NCI-H2171 treated with DMSO at 0.1 percent for 48 hours (cell line): ENCODE data around the gene UBTD2.

Experiments used
- DNase-seq: peaks from one replicate; lab custom pipeline; 2025; lab: John Stamatoyannopoulos, UW

Gene UBTD2

DNA sequence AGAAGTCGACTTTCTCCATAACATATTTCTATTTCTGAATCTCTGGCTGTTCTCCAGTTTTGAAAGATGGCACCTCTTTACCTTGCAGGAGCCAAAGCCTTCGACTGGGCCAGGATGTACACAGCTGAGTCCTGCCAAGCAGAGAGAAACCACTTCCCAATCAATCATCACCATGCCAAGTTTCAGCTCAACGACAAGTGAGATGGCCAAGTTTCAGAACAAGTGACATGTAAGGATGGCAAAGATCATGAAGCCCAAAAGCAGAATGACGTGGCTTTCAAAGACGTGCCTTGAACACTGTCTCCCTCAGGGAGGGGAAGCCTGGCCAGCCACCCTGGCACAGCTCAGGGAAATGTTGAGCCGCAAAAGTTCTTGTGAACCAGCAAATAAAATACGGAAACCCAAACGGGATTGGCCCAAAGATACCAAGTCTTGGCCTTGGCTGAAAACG lies 113.3 kb downstream of the UBTD2 start:
- DNase-seq = no peak

DNA sequence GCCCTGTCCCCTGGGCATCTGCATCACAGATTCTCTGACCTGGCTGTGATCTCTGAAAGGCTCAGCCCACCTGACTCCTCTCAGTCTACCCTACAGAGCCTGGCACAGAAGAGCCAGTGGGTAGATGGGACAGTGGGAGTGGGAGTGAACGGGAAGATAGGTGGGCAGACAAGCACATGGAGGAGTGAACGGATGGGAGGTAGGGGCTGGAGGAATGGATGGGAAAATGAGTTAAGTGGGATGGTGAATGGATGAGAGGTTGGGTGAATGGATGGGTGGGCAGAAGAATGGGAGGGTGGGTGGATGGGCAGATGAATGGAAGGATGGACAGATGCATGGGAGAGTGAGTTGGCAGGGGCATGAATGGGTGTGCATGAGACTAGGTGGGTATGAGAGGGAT lies 114.3 kb downstream of the UBTD2 start:
- no peak for DNase-seq

DNA sequence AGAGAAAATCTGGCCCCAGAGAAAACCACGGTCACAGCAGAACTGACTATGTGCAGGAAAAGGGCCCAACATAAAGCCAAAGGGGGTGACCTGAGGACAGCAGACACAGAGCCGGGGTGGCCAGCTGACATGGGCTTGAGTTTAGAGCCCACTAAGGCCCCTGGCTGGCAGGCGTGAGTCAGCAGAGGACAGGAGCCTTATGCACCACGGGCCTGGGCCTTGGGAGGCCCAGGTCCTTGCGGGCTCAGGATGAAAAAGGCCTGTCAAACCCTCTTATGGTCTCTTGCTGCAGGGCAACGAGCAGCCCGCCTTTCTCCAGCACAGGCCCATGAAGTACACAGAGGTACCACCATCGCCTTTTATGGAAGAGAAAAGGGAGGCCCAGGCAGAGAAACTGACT lies 115.3 kb downstream of the UBTD2 start:
- no peak for DNase-seq

DNA sequence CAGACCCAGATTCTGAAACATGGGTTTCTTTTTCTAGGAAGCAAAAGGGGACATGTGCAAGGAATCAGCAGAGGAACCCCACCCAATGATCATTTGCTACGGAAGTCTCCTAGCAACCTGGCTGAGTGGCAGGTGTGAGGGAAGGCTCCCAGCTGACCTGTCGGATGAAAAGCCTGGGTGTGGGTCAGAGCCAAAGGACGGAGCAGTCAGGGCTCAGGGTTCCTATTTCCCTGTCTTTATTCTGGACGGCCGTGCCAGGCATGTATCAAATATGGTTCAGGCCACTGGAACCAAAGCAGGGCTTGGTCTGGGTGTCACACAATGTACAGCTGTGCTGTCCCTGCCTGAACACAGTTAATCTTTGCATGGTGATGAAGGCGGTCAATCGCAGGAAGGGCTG lies 115.7 kb downstream of the UBTD2 start:
- DNase-seq = no peak

DNA sequence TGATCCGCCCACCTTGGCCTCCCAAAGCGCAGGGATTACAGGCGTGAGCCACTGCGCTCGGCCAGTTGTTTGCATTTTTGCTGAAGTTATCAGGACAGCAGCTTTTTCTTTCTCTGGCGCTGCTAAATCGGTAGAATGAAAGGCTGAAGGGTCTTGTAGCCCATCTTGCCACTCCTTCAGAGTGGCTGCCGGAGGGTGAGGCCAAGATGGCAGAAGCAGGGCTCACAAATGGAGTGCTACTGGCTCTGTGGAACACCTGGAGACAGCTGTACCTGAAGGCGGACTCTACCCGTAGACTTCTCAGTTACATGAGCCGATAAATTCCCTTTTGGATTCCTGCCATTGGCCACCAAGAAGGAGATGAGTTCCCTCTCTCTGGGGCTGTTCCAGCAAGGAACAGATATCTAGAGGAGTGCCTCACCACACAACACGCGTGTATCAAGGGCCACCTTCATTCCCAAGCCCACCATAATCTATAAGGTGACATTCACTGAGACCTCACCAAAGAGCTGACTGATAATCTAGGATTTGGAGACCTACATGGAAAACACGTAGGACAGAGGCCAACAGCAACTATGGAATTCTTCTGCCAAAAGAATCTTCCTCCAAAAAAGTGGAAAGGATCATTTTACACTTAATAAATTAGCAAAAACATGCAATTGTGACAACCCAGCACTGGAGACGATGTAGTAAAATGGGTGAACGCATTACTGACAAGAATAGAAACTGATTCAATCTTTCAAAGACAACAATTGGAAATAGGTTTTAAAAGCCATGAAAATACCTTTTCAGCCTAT lies 117.3 kb downstream of the UBTD2 start:
- DNase-seq = no peak

DNA sequence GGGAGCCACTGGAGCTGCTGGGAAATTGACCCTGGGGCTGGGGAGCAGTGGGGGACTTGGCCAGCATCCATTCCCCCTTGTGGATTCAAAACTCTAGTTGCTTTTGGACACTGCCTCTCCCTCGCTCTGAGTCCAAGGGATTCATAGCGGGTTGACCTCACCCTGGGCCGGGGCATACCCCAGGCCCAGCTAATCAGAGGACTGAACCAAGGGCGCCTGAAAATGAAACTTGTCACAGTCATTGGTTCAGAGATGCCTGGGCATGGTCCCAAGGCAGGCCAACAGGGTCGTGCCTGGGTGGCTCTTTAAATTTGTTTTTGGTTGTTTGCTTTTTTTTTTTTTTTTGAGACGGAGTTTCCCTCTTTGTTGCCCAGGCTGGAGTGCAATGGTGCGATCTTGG lies 118.1 kb downstream of the UBTD2 start:
- DNase-seq = no peak

DNA sequence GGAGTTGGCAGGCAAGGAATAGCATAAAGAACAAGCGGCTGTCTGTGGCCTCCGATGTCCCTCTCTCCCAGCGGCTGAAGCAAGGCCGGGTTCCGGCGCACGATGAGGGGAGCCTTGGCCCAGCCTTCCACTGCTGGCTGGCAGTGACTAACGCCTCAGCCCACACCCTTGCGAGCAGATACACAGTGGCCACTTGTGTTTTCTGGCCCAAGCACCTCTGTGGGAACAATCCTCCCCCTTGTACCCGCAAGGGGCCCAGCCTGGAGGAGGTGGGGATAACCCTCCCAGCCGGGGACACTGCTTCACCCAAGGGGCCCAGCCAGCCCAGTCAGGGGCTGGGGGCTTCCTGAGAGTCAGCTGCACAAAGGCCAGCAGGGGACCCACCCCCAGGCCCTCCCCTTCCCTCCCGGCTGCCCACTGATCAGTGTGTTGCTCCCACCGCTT lies 118.8 kb downstream of the UBTD2 start:
- DNase-seq = no peak

DNA sequence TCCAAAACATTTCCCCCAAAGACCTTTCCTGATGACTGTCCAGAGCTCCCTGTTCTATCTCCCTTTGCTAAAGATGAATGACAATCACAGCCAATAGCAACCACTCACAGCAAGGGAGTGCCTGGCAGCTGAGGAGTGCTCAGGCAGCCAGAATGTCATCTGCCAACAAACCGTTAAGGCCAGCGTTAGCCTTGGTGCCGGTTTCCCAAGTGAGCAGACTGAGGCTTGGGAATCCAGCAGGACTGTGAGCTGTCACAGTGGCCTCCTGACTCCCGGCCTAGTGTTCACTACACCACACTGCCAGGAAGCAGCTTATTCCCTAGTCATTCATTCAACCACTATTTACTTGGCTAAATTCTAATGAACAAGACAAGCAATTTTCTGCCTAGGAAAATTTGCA lies 120.2 kb downstream of the UBTD2 start:
- DNase-seq = no peak

DNA sequence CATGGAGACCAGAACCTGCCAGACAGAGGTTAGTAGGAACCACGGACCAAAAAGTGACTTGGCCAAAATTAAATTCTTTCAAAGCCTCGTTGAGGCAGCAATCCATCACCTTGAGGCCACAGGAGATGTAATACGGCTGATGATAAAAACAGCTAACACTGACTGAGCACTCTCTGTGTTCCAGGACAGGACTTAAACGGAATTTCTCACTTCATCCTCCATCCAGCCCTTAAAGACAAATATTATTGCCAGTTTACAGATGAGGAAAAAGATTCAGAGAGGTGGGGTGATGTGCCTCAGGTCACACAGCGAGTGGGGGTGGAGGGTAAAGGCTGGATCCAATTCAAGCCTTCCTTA lies 120.6 kb downstream of the UBTD2 start:
- DNase-seq = no peak

DNA sequence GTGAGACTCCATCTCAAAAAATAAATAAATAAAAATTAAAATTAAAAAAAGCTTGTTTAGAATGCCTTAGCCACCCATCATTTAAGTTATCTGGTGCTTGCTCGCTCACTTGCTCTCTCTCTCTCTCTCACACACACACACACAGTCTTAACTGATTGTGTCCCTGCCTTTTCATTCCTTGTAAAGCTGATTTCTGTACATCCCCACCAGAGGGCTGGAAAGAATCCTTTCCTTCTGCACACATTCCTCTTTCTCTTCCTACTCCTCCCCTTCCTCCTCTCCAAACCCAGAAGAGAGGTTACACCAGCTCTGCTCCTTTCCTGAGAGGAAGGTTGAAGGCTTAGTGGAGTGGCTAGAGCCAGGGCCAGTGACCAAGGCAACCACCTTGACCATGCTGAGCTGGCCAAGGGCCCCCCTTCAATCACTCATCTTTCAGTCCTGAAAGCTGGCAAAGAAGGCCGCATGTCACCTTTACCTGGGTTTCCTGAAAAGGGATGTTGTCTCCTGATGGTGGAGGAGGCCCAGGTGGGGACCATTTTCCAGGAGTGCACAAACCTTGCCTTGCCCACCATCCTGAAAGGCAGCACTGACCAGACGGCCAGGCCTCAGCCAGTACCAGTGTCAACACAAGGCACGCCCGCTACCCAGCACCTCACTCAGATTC lies 121.1 kb downstream of the UBTD2 start:
- no peak for DNase-seq

DNA sequence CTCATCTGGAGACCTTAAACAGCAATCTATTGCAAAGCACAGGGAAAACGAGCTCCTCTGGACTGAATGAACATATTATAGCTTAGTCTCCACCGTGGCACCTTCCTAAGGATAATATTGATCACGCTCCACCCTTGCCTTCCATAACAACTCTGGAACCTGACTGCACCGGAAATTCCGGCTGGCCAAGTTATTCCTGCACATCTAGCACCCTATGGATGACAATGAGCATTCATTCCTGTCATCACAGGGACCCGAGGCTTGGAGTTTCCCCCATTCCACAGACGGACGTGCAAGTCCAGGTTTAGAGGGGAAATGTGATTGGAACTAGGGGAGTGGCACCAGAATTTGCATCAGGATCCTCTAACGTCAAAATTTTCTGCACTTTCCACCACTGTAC lies 123.1 kb downstream of the UBTD2 start:
- no peak for DNase-seq
